ENCODE data around the gene SMARCC1. TPM values are rescaled to one million over a fixed set of nuclear protein-coding genes. Genes with fewer than 3 reads are reported as not detected.
"Not testable (repeated sequence)": the region's sequence is repeated elsewhere in the genome, so short reads cannot be mapped to it uniquely, and the experiment has no call there.

SMARCC1 gene
- total RNA-seq, 2 donors from 2014 or later: 11.6 to 19.3 TPM

DNA sequence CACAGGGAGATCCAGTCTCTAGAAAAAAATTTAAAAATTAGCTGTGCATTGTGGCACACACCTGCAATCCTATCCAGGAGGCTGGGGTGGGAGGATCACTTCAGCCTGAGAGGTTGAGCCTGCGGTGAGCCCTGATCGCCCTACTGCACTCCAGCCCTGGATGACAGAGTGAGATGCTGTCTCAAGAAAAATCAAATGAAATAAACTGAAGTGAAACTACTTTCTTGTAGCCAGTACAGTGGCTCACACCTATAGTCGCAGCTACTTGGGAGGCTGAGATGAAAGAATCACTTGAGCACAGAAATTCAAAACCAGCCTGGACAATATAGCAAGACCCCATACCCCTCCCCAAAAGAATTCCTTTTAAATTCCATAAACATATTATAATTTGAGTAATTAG is 35.4 kb downstream of the SMARCC1 start:
- H3K4me3 ChIP-seq: no peak overlapping the region
- no peaks in the 10 kb centered on the region for H3K9me3 ChIP-seq
- no peaks in the 10 kb centered on the region for H3K4me1 ChIP-seq
- no peak overlapping the region for H3K27ac ChIP-seq
- TF ChIP-seq, protein P1, sequence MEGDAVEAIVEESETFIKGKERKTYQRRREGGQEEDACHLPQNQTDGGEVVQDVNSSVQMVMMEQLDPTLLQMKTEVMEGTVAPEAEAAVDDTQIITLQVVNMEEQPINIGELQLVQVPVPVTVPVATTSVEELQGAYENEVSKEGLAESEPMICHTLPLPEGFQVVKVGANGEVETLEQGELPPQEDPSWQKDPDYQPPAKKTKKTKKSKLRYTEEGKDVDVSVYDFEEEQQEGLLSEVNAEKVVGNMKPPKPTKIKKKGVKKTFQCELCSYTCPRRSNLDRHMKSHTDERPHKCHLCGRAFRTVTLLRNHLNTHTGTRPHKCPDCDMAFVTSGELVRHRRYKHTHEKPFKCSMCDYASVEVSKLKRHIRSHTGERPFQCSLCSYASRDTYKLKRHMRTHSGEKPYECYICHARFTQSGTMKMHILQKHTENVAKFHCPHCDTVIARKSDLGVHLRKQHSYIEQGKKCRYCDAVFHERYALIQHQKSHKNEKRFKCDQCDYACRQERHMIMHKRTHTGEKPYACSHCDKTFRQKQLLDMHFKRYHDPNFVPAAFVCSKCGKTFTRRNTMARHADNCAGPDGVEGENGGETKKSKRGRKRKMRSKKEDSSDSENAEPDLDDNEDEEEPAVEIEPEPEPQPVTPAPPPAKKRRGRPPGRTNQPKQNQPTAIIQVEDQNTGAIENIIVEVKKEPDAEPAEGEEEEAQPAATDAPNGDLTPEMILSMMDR (IDR thresholded peaks at IDR 0.05): no peak
- no peaks in the 10 kb centered on the region for H3K27me3 ChIP-seq
- no peaks in the 10 kb centered on the region for H3K36me3 ChIP-seq
- DNase-seq (ENCODE audit: low spot score): no peak

DNA sequence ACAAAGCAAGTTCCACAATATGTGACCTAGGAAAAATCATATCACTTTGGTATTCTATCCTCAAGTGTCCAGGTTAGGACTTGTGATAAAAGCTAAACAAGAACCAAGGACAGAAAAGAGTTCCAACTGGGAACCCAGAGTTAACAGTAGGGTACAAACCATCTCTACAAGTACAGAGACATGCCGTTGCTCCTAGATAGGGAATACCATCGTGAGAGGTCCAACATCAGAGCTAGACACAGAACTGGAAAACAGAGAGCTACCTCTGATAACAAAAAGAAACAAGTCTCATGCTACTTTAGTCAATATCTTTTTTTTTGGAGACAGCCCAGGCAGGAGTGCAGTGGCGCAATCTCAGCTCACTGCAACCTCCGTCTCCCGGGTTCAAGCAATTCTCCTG is 37.8 kb downstream of the SMARCC1 start:
- Histone ChIP-seq H3K27me3 (no peaks in the 10 kb centered on the region), H3K4me1 (no peaks in the 10 kb centered on the region), H3K4me3 (no peak overlapping the region), H3K27ac (no peak overlapping the region), H3K9me3 (no peaks in the 10 kb centered on the region), H3K36me3 (no peaks in the 10 kb centered on the region)
- TF ChIP-seq, protein P1 (IDR thresholded peaks at IDR 0.05): no peak
- no peak for DNase-seq (ENCODE audit: low spot score)

DNA sequence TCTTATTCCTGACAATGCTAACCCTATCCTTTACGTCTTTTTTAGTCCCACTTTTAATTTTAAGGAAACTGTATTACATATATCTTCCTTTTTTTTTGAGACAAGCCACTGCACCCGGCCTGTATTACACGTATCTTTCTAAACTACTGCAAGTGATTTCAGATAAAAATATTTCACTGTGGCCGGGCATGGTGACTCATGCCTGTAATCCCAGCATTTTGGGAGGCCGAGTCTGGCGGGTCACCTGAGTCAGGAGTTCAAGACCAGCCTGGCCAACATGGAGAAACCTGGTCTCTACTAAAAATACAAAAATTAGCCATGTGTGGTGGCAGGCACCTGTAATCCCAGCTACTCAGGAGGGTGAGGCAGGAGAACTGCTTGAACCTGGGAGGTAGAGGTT is 38.3 kb downstream of the SMARCC1 start:
- not testable (repeated sequence) for H3K27ac ChIP-seq; H3K27me3 ChIP-seq; H3K36me3 ChIP-seq; H3K9me3 ChIP-seq; H3K4me1 ChIP-seq; DNase-seq (ENCODE audit: low spot score); H3K4me3 ChIP-seq

DNA sequence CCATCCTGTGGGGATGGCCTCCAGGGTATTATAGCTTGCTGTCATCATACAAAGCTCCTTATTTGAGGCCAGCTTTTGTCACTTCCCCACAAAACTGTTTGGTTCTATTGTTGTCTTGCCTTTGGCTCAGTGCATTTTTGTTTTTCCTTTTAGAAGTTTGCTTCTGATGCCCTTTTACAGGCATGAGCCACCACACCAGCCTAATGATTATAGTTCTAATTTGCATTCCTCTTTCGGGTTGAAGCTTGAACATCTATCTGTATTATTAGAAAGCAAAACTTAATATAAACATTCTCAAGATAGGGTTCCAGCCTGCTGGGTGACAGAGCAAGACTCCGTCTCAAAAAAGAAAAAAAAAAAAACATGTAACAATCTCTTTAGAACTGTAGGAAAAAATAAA is 39.8 kb downstream of the SMARCC1 start:
- no peaks in the 10 kb centered on the region for H3K4me1 ChIP-seq
- no peak overlapping the region for H3K4me3 ChIP-seq
- no peak overlapping the region for H3K27ac ChIP-seq
- no peak for DNase-seq (ENCODE audit: low spot score)
- H3K36me3 ChIP-seq: no peaks in the 10 kb centered on the region
- no peaks in the 10 kb centered on the region for H3K9me3 ChIP-seq
- TF ChIP-seq, protein P1 (IDR thresholded peaks at IDR 0.05): no peak
- H3K27me3 ChIP-seq: no peaks in the 10 kb centered on the region

DNA sequence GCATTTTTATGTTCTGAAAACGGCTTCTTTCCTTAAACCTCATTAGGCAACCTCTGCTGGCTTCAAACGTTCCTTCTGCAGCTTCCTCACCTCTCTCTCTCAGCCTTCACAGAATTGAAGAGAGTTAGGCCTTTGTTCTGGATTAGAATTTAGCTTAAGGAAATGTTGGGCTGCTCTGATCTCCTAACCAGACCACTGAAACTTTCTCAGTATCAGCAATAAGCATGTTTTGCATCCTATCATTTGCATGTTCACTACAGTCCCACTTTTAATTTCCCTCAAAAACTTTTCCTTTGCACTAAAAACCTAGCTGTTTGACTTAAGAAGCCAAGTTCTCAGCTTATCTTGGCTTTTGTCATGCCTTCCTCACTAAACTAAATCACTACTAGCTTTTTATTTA is 49.5 kb downstream of the SMARCC1 start:
- no peaks in the 10 kb centered on the region for H3K9me3 ChIP-seq
- no peak overlapping the region for H3K4me3 ChIP-seq
- no peaks in the 10 kb centered on the region for H3K4me1 ChIP-seq
- no peak for DNase-seq (ENCODE audit: low spot score)
- TF ChIP-seq, protein P1 (IDR thresholded peaks at IDR 0.05): no peak
- no peak overlapping the region for H3K27ac ChIP-seq
- H3K27me3 ChIP-seq: no peaks in the 10 kb centered on the region
- peaks cover 48% of the 10 kb centered on the region for H3K36me3 ChIP-seq

DNA sequence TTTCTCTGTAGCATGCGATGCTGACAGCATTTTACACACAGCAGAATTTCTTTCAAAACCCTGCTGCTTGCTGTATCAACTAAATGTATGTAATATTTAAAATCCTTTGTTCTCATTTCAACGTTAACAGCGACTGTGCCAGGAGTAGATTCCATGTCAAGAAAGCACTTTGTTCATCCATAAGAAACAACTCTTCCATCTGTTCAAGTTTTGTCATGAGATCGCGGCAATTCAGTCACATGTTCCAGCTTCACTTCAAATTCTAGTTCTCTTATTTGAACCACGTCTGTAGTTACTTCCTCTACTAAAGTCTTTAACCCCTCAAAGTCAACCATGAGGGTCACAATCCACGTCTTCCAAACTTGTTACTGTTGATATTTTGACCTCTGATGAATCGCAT is 50.6 kb downstream of the SMARCC1 start:
- Histone ChIP-seq H3K27me3 (no peaks in the 10 kb centered on the region), H3K9me3 (no peaks in the 10 kb centered on the region), H3K4me1 (no peaks in the 10 kb centered on the region), H3K36me3 (peaks cover 54% of the 10 kb centered on the region), H3K27ac (no peak overlapping the region), H3K4me3 (no peak overlapping the region)
- DNase-seq (ENCODE audit: low spot score): no peak
- TF ChIP-seq, protein P1 (IDR thresholded peaks at IDR 0.05): no peak

Data from right atrium auricular region (tissue), 2 donors.